Hepatocyte (in vitro differentiated cells): ENCODE measurements around the gene BAG3.

Experiments used
- EZH2 ChIP-seq: fragments of 200-600 bp; sonication (generic); IDR thresholded peaks from 2 replicates; pipeline ENCODE4 v1.6.1; 2016; ENCODE audit warnings: antibody characterized with exemption, mild to moderate bottlenecking, borderline replicate concordance
- TF ChIP-seq, protein P1 (sequence below): fragments of 200-600 bp; sonication (generic); IDR thresholded peaks from 2 replicates; pipeline ENCODE4 v1.5.1; 2016; ENCODE audit warnings: antibody characterized with exemption, mild to moderate bottlenecking; ENCODE audit not compliant: poor library complexity

- TF ChIP-seq, protein P1, sequence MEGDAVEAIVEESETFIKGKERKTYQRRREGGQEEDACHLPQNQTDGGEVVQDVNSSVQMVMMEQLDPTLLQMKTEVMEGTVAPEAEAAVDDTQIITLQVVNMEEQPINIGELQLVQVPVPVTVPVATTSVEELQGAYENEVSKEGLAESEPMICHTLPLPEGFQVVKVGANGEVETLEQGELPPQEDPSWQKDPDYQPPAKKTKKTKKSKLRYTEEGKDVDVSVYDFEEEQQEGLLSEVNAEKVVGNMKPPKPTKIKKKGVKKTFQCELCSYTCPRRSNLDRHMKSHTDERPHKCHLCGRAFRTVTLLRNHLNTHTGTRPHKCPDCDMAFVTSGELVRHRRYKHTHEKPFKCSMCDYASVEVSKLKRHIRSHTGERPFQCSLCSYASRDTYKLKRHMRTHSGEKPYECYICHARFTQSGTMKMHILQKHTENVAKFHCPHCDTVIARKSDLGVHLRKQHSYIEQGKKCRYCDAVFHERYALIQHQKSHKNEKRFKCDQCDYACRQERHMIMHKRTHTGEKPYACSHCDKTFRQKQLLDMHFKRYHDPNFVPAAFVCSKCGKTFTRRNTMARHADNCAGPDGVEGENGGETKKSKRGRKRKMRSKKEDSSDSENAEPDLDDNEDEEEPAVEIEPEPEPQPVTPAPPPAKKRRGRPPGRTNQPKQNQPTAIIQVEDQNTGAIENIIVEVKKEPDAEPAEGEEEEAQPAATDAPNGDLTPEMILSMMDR = no peak
- no peak for TF ChIP-seq EZH2
Observed at GRCh38 chr10:119637631-119638030, 13.5 kb upstream of the BAG3 start.
